Activated CD8-positive, alpha-beta T cell treated with anti-CD3 and anti-CD28 coated beads for 36 hours (primary cell): ENCODE measurements around the gene INPP4B. TPM values are rescaled to one million over a fixed set of nuclear protein-coding genes. Genes with fewer than 3 reads are reported as not detected.

Experiments
- ATAC-seq: fragments of 200-7000 bp; cut with Tn5 transposase; one replicate; pipeline ENCODE4 v1.10.0; 2021; ENCODE audit warnings: mild to moderate bottlenecking, moderate library complexity
- CTCF ChIA-PET: fragments of 350-600 bp; sonication (Branson Sonifier 250); formaldehyde crosslinking; loops from one replicate; lab custom pipeline; 2021; ENCODE audit warnings: antibody characterized with exemption; lab: Charles Lee
- POLR2A ChIA-PET: fragments of 350-600 bp; sonication (Branson Sonifier 250); formaldehyde crosslinking; loops from one replicate; lab custom pipeline; 2021; ENCODE audit warnings: antibody characterized with exemption; lab: Charles Lee
- DNase-seq: peaks from one replicate; pipeline ENCODE4 v3.0.0-alpha.2; 2020
- H3K27ac Mint-ChIP-seq: one replicate; pipeline ENCODE4 v1.8.0; 2021; ENCODE audit warnings: mild to moderate bottlenecking, mixed read lengths
- H3K27me3 Mint-ChIP-seq: one replicate; pipeline ENCODE4 v1.8.0; 2021; ENCODE audit warnings: mixed read lengths
- H3K36me3 Mint-ChIP-seq: one replicate; pipeline ENCODE4 v1.8.0; 2021; ENCODE audit warnings: low read depth, mixed read lengths
- H3K4me1 Mint-ChIP-seq: one replicate; pipeline ENCODE4 v1.8.0; 2021; ENCODE audit warnings: low read depth, mixed read lengths
- H3K4me3 Mint-ChIP-seq: one replicate; pipeline ENCODE4 v1.8.0; 2021; ENCODE audit warnings: mild to moderate bottlenecking, moderate library complexity, mixed read lengths
- H3K9me3 Mint-ChIP-seq: one replicate; pipeline ENCODE4 v1.8.0; 2021; ENCODE audit warnings: mixed read lengths
- CTCF ChIP-seq: fragments of 200-600 bp; IDR thresholded peaks from one replicate; pipeline ENCODE4 v1.8.0; 2022; ENCODE audit warnings: antibody characterized with exemption, mild to moderate bottlenecking
- intact Hi-C: fragments of 100-400 bp; cut with micrococcal nuclease; formaldehyde crosslinking; loops from one replicate; pipeline ENCODE4 v1.10.0; 2022
- total RNA-seq, 2 experiments: library from RNA; stranded (reverse); gene quantifications; one replicate each; pipeline ENCODE4 v1.2.3, GENCODE V29; 2021

The INPP4B gene
- total RNA-seq, 2 experiments from 2014 or later = 46.1 to 46.9 TPM

GRCh38 chr4:142097015-142097414 is 749.1 kb downstream of the INPP4B start:
- H3K4me1 Mint-ChIP-seq = peaks cover 3% of the 10 kb centered on the region
- H3K27ac Mint-ChIP-seq = no peak overlapping the region
- peaks cover 38% of the 10 kb centered on the region for H3K36me3 Mint-ChIP-seq
- H3K9me3 Mint-ChIP-seq = no peaks in the 10 kb centered on the region
- ChIA-PET POLR2A (no interaction called here), CTCF (no interaction called here)
- ATAC-seq (no peak), DNase-seq (no peak)
- no peak for TF ChIP-seq CTCF
- no peak overlapping the region for H3K4me3 Mint-ChIP-seq
- intact Hi-C loops = no loop called here
- no peaks in the 10 kb centered on the region for H3K27me3 Mint-ChIP-seq

GRCh38 chr4:142095886-142096605 is 750.1 kb downstream of the INPP4B start:
- ChIA-PET POLR2A (no interaction called here), CTCF (no interaction called here)
- no peak for DNase-seq
- Mint-ChIP-seq H3K4me1 (peaks cover 3% of the 10 kb centered on the region), H3K9me3 (no peaks in the 10 kb centered on the region), H3K36me3 (peaks cover 37% of the 10 kb centered on the region), H3K4me3 (no peak overlapping the region), H3K27me3 (no peaks in the 10 kb centered on the region), H3K27ac (no peak overlapping the region)
- ATAC-seq = no peak
- intact Hi-C loops = no loop called here
- no peak for TF ChIP-seq CTCF

- POLR2A ChIA-PET = no interaction called here
- H3K27ac Mint-ChIP-seq = no peak overlapping the region
- ATAC-seq = no peak
Measured at GRCh38 chr4:142092941-142093340, 753.2 kb downstream of the INPP4B start.

GRCh38 chr4:142091691-142092182 is 754.4 kb downstream of the INPP4B start:
- no peak overlapping the region for H3K4me3 Mint-ChIP-seq
- no peak overlapping the region for H3K27ac Mint-ChIP-seq
- POLR2A ChIA-PET = no interaction called here
- peaks cover 27% of the 10 kb centered on the region for H3K36me3 Mint-ChIP-seq
- ATAC-seq (no peak), DNase-seq (no peak)
- no peaks in the 10 kb centered on the region for H3K27me3 Mint-ChIP-seq
- no peaks in the 10 kb centered on the region for H3K9me3 Mint-ChIP-seq
- H3K4me1 Mint-ChIP-seq = no peaks in the 10 kb centered on the region
- no peak for TF ChIP-seq CTCF
- CTCF ChIA-PET = no interaction called here
- intact Hi-C loops = no loop called here

More at GRCh38 chr4:142092941-142093340, 753.2 kb downstream of the INPP4B start:
- no peak for TF ChIP-seq CTCF
- no peaks in the 10 kb centered on the region for H3K9me3 Mint-ChIP-seq
- intact Hi-C loops = no loop called here
- no peak for DNase-seq
- peaks cover 30% of the 10 kb centered on the region for H3K36me3 Mint-ChIP-seq
- no peaks in the 10 kb centered on the region for H3K27me3 Mint-ChIP-seq
- CTCF ChIA-PET = no interaction called here
- no peak overlapping the region for H3K4me3 Mint-ChIP-seq
- no peaks in the 10 kb centered on the region for H3K4me1 Mint-ChIP-seq

GRCh38 chr4:142091085-142091513 is 755.0 kb downstream of the INPP4B start:
- Mint-ChIP-seq H3K4me1 (no peaks in the 10 kb centered on the region), H3K27ac (no peak overlapping the region), H3K27me3 (no peaks in the 10 kb centered on the region), H3K36me3 (peaks cover 26% of the 10 kb centered on the region), H3K9me3 (no peaks in the 10 kb centered on the region), H3K4me3 (no peak overlapping the region)
- no peak for TF ChIP-seq CTCF
- ChIA-PET POLR2A (no interaction called here), CTCF (no interaction called here)
- DNase-seq (no peak), ATAC-seq (no peak)
- intact Hi-C loops = no loop called here
